ENCODE measurements around the gene OR2B2.
"Not testable (repeated sequence)": the region's sequence is repeated elsewhere in the genome, so short reads cannot be mapped to it uniquely, and the experiment has no call there.

The OR2B2 gene

DNA sequence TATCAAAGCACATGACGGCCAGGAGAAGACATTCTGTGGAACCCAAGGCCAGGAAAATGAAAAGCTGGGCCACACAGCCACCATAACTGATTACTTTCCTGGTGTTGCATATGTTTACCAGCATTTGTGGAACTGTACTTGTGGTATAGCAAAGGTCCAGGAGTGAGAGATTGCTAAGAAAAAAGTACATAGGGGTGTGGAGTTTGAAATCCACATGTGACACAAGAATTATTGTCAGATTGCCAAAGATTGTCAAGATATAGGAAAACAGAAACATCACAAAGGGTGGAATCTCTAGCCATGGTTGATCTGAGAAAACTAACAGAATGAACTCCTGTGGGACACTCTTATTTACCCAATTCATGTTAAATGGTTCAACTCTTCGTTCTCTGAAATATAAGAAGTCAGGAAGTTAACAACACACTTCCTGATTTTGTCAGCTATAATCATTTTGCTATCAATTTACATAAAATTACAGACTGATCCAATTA lies at the start of gene OR2B2:
Gene OR2B2 (minus strand): TSS at position 441 of the 491 bp plus-strand sequence. CDS start 77 bp downstream, at position 364.
- Mint-ChIP-seq H3K4me1 (no peaks in the 10 kb centered on the region), H3K36me3 (ENCODE audit: insufficient read depth) (no peaks in the 10 kb centered on the region), H3K9me3 (no peaks in the 10 kb centered on the region), H3K27ac (ENCODE audit: low read depth) (no peak within 1 kb of the TSS), H3K4me3 (no peak within 1 kb of the TSS), H3K27me3 (peaks cover 41% of the 10 kb centered on the region)
- DNase-seq (ENCODE audit: low spot score in 2 of 2) (no peak), ATAC-seq (replicated peaks; ENCODE audit: extremely low read depth, poor library complexity, severe bottlenecking) (no peak)

DNA sequence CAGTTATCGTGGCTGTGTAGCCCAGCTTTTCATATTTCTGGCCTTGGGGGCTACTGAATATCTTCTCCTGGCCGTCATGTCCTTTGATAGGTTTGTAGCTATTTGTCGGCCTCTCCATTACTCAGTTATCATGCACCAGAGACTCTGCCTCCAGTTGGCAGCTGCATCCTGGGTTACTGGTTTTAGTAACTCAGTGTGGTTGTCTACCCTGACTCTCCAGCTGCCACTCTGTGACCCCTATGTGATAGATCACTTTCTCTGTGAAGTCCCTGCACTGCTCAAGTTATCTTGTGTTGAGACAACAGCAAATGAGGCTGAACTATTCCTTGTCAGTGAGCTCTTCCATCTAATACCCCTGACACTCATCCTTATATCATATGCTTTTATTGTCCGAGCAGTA lies 45.3 kb upstream of the OR2B2 start:
- H3K36me3 Mint-ChIP-seq (ENCODE audit: insufficient read depth) = no peaks in the 10 kb centered on the region
- DNase-seq (ENCODE audit: low spot score in 2 of 2) = no peak
- ATAC-seq (replicated peaks; ENCODE audit: extremely low read depth, poor library complexity, severe bottlenecking) = no peak
- peaks cover 74% of the 10 kb centered on the region for H3K27me3 Mint-ChIP-seq
- H3K4me1 Mint-ChIP-seq = no peaks in the 10 kb centered on the region
- no peaks in the 10 kb centered on the region for H3K9me3 Mint-ChIP-seq
- H3K27ac Mint-ChIP-seq (ENCODE audit: low read depth) = no peak overlapping the region
- no peak overlapping the region for H3K4me3 Mint-ChIP-seq

DNA sequence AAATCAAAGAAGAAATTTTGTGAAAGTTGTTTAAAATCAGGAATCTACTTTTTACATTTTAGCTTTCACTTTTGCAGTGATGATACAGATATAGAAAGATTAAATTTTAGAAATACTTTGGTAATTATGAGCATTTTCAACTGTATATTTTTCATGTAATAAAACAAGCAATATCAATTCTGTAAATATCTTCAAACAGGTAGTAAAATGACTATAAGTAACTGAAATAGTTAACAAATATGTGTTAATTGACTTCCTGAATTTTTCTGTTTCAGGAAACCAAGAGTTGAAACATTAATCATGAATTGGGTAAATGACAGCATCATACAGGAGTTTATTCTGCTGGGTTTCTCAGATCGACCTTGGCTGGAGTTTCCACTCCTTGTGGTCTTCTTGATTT lies 44.7 kb upstream of the OR2B2 start, which contains the start of gene OR2B6:
Gene OR2B6 (plus strand): TSS at position 301 of the 400 bp plus-strand sequence. CDS start 0 bp downstream, at position 301.
- Mint-ChIP-seq H3K27me3 (peaks cover 80% of the 10 kb centered on the region), H3K4me1 (no peaks in the 10 kb centered on the region), H3K4me3 (no peak within 1 kb of the TSS), H3K36me3 (ENCODE audit: insufficient read depth) (no peaks in the 10 kb centered on the region), H3K9me3 (no peaks in the 10 kb centered on the region), H3K27ac (ENCODE audit: low read depth) (no peak within 1 kb of the TSS)
- ATAC-seq (replicated peaks; ENCODE audit: extremely low read depth, poor library complexity, severe bottlenecking) (no peak), DNase-seq (ENCODE audit: low spot score in 2 of 2) (no peak)

DNA sequence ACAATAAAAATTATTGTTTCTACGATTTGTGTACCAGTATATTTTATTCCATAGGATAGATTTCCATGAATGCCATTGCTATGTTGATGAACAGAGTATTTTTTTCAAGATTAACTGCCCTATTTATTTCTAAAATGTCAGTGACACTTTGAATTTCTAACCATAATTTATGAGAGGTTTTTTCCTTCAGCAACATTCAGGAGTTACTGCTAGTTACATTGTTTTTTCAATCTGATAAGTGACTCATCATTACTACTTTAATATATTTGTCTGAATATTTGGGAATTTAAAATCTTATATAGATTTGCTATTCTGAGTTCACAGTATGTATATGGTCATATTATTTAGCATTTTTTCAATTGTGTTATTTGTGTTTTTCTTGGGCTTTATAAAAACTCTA lies 38.8 kb upstream of the OR2B2 start:
- H3K27ac Mint-ChIP-seq (ENCODE audit: low read depth) = no peak overlapping the region
- DNase-seq (ENCODE audit: low spot score in 2 of 2) (no peak), ATAC-seq (replicated peaks; ENCODE audit: extremely low read depth, poor library complexity, severe bottlenecking) (no peak)
- peaks cover 86% of the 10 kb centered on the region for H3K27me3 Mint-ChIP-seq
- no peaks in the 10 kb centered on the region for H3K36me3 Mint-ChIP-seq (ENCODE audit: insufficient read depth)
- H3K4me1 Mint-ChIP-seq = no peaks in the 10 kb centered on the region
- no peaks in the 10 kb centered on the region for H3K9me3 Mint-ChIP-seq
- H3K4me3 Mint-ChIP-seq = no peak overlapping the region

DNA sequence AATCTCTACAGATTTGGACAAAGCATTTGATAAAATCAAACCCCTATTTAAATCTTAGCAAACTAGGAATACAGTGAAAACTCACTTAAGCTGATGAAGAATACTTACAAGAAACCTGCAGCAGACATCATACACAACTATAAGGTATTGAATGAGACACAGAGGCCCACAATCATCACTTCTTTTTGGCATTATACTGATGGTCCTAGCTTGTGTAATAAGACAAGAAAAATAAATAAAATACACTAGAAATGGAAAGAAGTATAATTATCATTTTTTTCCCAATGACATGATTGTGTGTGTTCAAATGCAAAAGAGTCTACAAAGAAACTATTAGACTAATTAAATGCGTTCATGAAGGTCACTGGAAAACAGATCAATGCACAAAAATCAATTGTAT lies 36.0 kb upstream of the OR2B2 start:
- Mint-ChIP-seq H3K27me3 (peaks cover 69% of the 10 kb centered on the region), H3K9me3 (no peaks in the 10 kb centered on the region), H3K4me3 (no peak overlapping the region), H3K36me3 (ENCODE audit: insufficient read depth) (peaks cover 1% of the 10 kb centered on the region), H3K27ac (ENCODE audit: low read depth) (no peak overlapping the region), H3K4me1 (no peaks in the 10 kb centered on the region)
- ATAC-seq (replicated peaks; ENCODE audit: extremely low read depth, poor library complexity, severe bottlenecking) = no peak
- no peak for DNase-seq (ENCODE audit: low spot score in 2 of 2)

DNA sequence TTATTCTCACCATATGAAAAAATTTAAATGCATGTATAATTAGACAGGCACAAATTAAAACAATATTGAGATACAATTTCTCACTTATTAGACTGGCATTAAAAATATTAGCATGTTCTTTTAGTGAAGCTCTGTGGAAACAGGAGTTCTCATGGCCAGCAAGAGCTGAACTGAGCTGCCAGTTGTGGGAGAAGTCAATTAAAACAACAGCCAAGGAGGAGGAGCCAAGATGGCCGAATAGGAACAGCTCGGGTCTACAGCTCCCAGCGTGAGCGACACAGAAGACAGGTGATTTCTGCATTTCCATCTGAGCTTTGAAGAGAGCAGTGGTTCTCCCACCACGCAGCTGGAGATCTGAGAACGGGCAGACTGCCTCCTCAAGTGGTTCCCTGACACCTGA lies 30.9 kb upstream of the OR2B2 start:
- DNase-seq (ENCODE audit: low spot score in 2 of 2); ATAC-seq (replicated peaks; ENCODE audit: extremely low read depth, poor library complexity, severe bottlenecking); H3K9me3 Mint-ChIP-seq; H3K36me3 Mint-ChIP-seq (ENCODE audit: insufficient read depth); H3K27ac Mint-ChIP-seq (ENCODE audit: low read depth); H3K4me3 Mint-ChIP-seq; H3K4me1 Mint-ChIP-seq: not testable (repeated sequence)
- H3K27me3 Mint-ChIP-seq = peaks cover 71% of the 10 kb centered on the region

DNA sequence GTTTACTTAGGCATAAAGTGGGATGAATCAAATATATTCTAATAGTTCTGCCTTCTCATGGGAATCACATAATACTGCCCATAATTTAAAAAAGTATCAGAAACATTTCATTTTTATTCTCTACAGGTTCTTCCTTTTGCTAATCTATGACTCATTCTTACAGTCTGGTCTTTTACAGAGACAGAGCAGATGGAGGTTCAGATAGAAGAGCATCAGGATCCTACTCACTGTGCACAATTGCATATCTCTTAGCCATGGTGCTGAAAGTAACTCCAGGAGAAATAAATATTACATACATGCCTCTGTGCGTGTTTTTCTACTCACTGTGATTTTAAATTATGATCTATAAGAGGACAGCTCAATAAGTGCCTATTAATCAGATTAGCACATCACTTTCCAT lies 28.6 kb upstream of the OR2B2 start:
- H3K36me3 Mint-ChIP-seq (ENCODE audit: insufficient read depth) = peaks cover 1% of the 10 kb centered on the region
- H3K4me1 Mint-ChIP-seq = no peaks in the 10 kb centered on the region
- ATAC-seq (replicated peaks; ENCODE audit: extremely low read depth, poor library complexity, severe bottlenecking) (no peak), DNase-seq (ENCODE audit: low spot score in 2 of 2) (no peak)
- H3K27me3 Mint-ChIP-seq = peaks cover 63% of the 10 kb centered on the region
- no peak overlapping the region for H3K27ac Mint-ChIP-seq (ENCODE audit: low read depth)
- H3K4me3 Mint-ChIP-seq = no peak overlapping the region
- no peaks in the 10 kb centered on the region for H3K9me3 Mint-ChIP-seq

DNA sequence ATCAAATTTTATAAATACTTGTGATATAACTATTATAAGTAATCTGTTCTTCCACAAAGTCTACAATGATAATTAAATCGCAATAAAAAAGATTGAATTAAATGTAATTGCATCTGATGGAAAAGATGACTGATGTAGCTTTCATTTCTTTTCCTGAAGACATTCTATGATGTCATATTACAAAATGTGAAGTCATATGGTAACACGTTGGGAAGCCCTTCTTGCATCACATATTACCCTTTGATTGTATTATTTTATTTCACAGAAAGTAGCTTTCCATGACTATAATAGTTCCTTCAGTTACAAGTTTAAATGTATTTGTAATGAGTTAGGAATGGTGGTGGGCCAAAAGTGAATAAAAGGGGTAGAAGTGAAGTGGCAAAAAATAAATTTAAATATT lies 19.0 kb upstream of the OR2B2 start:
- peaks cover 57% of the 10 kb centered on the region for H3K27me3 Mint-ChIP-seq
- no peak for DNase-seq (ENCODE audit: low spot score in 2 of 2)
- no peaks in the 10 kb centered on the region for H3K4me1 Mint-ChIP-seq
- no peak overlapping the region for H3K27ac Mint-ChIP-seq (ENCODE audit: low read depth)
- no peak overlapping the region for H3K4me3 Mint-ChIP-seq
- peaks cover 7% of the 10 kb centered on the region for H3K9me3 Mint-ChIP-seq
- ATAC-seq (replicated peaks; ENCODE audit: extremely low read depth, poor library complexity, severe bottlenecking) = no peak
- no peaks in the 10 kb centered on the region for H3K36me3 Mint-ChIP-seq (ENCODE audit: insufficient read depth)

DNA sequence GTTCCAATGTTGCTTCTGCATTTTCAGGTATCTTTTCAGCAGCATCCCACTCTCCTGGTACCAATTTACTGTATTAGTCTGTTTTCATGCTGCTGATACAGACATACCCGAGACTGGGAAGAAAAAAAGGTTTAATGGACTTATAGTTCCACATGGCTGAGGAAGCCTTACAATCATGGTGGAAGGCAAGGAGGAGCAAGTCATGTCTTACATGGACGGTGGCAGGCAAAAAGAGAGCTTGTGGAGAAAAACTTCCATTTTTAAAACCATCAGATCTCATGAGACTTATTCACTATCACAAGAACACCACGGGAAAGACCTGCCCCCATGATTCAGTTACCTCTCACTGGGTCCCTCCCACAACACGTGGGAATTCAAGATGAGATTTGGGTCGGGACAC lies 17.7 kb upstream of the OR2B2 start:
- peaks cover 67% of the 10 kb centered on the region for H3K27me3 Mint-ChIP-seq
- H3K36me3 Mint-ChIP-seq (ENCODE audit: insufficient read depth); H3K9me3 Mint-ChIP-seq; ATAC-seq (replicated peaks; ENCODE audit: extremely low read depth, poor library complexity, severe bottlenecking); H3K4me1 Mint-ChIP-seq; H3K4me3 Mint-ChIP-seq; H3K27ac Mint-ChIP-seq (ENCODE audit: low read depth); DNase-seq (ENCODE audit: low spot score in 2 of 2): not testable (repeated sequence)

DNA sequence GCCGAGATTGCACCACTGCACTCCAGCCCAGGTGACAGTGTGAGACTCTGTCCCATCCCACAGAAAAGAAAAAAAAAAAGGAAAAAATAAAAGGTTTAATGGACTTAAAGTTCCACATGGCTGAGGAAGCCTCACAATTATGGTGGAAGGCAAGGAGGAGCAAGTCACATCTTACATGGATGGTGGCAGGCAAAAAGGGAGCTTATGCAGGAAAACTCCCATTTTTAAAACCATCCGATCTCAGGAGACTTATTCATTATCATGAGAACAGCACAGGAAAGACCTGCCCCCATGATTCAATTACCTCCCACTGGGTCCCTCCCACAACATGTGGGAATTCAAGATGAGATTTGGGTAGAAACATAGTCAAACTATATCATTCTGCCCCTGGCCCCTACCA lies 15.8 kb upstream of the OR2B2 start:
- ATAC-seq (replicated peaks; ENCODE audit: extremely low read depth, poor library complexity, severe bottlenecking); H3K36me3 Mint-ChIP-seq (ENCODE audit: insufficient read depth); H3K27ac Mint-ChIP-seq (ENCODE audit: low read depth); DNase-seq (ENCODE audit: low spot score in 2 of 2); H3K9me3 Mint-ChIP-seq; H3K4me3 Mint-ChIP-seq; H3K4me1 Mint-ChIP-seq: not testable (repeated sequence)
- peaks cover 76% of the 10 kb centered on the region for H3K27me3 Mint-ChIP-seq

DNA sequence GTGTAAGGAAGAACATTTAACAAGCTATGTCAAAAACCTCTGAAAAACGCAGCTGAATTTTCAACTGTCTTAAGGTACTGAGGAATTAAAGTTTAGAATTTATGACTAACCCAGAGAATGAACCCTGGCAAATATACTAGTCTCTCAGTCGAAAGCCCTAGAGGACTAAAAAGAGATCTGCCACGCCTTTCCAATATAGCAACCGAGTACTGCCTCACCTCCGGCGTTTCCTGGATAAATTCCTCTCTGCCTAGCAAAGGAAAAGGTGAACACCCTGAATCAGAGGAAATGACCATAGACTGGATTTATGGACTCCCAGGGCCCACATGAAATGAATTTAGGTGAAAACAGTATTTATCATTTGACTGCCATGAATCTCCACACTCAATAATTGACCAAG lies 12.0 kb upstream of the OR2B2 start:
- ATAC-seq (replicated peaks; ENCODE audit: extremely low read depth, poor library complexity, severe bottlenecking) = no peak
- H3K36me3 Mint-ChIP-seq (ENCODE audit: insufficient read depth) = no peaks in the 10 kb centered on the region
- no peak overlapping the region for H3K4me3 Mint-ChIP-seq
- H3K9me3 Mint-ChIP-seq = no peaks in the 10 kb centered on the region
- H3K4me1 Mint-ChIP-seq = no peaks in the 10 kb centered on the region
- no peak overlapping the region for H3K27ac Mint-ChIP-seq (ENCODE audit: low read depth)
- peaks cover 77% of the 10 kb centered on the region for H3K27me3 Mint-ChIP-seq
- DNase-seq (ENCODE audit: low spot score in 2 of 2) = no peak

DNA sequence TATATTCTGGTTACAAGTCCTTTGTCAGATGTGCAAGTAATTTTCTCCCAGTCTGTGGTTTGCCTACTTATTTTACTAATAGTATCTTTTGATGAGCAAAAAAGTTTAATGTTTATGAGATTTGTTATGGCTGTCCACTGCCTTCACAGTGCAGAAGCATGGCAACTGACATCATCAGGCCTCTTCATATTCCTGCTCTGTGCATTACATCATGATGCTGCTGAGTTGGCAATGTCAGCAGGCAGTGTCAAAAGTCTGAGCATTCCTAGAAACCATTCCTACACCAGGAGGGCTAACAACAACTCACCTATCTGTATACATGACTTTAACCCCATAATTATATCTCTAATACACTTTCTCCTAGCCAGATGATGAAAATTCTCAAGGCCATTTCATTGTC lies 10.8 kb upstream of the OR2B2 start:
- no peak overlapping the region for H3K4me3 Mint-ChIP-seq
- H3K27me3 Mint-ChIP-seq = peaks cover 72% of the 10 kb centered on the region
- ATAC-seq (replicated peaks; ENCODE audit: extremely low read depth, poor library complexity, severe bottlenecking) (no peak), DNase-seq (ENCODE audit: low spot score in 2 of 2) (no peak)
- no peaks in the 10 kb centered on the region for H3K9me3 Mint-ChIP-seq
- H3K27ac Mint-ChIP-seq (ENCODE audit: low read depth) = no peak overlapping the region
- H3K36me3 Mint-ChIP-seq (ENCODE audit: insufficient read depth) = no peaks in the 10 kb centered on the region
- no peaks in the 10 kb centered on the region for H3K4me1 Mint-ChIP-seq

DNA sequence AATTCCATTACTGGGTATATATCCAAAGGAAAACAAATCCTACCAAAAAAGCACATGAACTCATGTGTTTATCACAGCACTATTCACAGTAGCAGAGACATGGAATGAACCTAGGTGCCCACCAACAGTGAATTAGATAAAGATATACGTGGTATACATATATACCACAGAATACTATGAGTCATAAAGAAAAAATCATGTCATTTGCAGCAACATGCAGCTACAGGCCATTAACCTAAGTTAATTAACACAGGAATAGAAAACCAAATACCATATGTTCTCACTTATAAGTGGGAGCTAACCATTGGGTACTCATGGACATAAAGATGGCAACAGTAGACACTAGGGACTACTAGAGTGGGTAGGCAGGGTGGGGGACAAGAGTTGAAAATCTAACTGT lies 4.2 kb downstream of the OR2B2 start:
- no peak for ATAC-seq (replicated peaks; ENCODE audit: extremely low read depth, poor library complexity, severe bottlenecking)
- H3K27me3 Mint-ChIP-seq = peaks cover 29% of the 10 kb centered on the region
- H3K4me1 Mint-ChIP-seq = peaks cover under 1% of the 10 kb centered on the region
- peaks cover 4% of the 10 kb centered on the region for H3K36me3 Mint-ChIP-seq (ENCODE audit: insufficient read depth)
- H3K9me3 Mint-ChIP-seq = no peaks in the 10 kb centered on the region
- no peak overlapping the region for H3K27ac Mint-ChIP-seq (ENCODE audit: low read depth)
- DNase-seq (ENCODE audit: low spot score in 2 of 2) = no peak
- H3K4me3 Mint-ChIP-seq = no peak overlapping the region

Measured in central memory CD8-positive, alpha-beta T cell (primary cell).